GM18909 (cell line): ENCODE data around the gene GRK5.

Experiments used
- ATAC-seq: cut with Tn5 transposase; IDR thresholded peaks from one replicate; pipeline ENCODE4 v1.9.1; 2021; ENCODE audit warnings: mild to moderate bottlenecking; ENCODE audit not compliant: unreplicated experiment, poor library complexity

GRK5 gene

DNA sequence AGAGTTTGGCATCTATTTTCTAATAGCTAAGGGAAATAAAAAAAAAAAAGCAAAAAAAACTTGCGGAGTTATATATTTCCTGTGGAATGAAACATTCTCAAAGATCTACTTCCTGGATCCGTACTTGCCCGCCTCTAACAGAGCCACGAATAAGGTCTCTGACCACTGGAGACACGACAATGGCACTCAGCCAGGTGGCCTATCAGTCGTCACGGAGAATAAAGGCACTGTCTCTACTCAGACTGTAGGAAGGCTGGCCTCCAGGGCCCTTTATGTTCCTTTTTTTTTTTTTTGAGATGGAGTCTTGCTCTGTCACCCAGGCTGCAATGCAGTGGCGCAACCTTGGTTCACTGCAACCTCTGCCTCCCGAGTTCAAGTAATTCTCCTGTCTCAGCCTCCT lies 276.5 kb downstream of the GRK5 start:
- ATAC-seq = no peak

DNA sequence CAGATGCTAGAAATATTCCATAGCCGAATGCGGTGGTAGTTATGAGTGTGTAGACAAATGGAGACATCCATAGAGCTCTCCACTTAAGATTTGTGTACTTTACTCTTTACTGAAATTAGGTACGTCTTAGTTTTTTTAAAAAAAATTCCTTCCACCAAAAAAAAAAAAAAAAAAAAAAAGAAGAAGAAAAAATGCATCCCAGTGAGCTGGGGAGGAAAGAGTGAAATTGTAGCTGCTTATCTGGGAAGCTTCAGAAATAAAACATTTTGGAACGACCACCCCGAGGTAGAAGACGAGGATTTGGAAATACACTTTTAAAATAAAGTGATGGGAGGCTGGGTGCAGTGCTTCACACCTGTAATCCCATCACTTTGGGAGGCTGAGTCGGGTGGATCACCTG lies 281.3 kb downstream of the GRK5 start:
- no peak for ATAC-seq

DNA sequence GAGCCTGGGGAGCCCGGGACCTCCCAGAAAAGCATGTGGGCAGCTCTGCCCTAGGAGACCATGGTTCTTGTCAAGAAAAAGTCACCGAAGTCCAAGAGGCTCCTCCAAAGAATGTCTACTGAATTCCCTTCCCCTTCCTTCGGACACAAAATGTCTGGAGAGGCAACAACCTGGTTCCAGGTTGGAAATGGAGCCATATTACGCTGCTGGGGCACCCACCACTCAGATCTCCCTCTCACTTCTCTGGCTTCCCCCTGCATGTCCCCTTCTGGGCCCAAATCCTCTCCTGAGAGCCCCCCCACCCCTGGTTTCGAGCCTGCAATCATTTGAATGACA lies 282.6 kb downstream of the GRK5 start:
- ATAC-seq = no peak

DNA sequence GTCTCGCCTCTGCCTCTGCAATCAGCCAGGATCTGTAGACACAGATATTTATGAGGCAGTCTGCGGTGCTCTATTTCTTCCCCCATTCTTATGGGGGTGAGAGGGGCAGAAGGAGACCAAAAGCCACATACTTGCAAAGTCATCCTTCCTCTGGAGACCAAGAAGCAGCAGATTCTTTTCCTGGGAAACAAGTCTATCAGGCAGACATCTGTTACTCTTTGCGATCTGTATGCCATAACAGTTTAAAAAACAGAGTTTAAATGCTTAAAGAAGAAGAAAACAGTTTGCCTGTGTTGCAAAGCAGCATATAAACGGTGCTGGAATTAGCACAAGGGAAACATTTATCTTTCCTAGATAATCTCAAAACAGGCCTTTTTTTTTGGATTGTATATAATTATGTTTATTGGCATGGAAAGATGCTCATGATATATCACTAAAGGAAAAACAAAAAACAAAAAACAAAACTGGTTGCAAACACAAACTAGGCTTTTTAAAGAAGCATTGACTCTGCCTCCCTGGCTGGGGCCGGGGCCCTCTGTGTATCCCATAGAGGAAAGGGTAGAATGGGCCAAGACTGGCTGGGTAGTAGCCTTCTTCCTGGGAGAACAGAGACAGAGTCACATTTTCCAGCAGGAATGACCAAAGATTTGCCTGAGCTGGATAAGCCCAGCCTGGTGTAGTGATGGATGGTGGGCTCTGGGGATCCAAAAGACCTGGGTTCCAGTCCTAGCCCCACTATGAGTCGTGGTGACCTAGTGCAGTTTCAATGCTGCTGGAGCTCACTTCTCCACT lies 284.8 kb downstream of the GRK5 start:
- no peak for ATAC-seq

- no peak for ATAC-seq
Measured at GRCh38 chr10:119493155-119493554, 285.8 kb downstream of the GRK5 start.

- ATAC-seq = no peak
Measured at GRCh38 chr10:119494236-119495020, 287.1 kb downstream of the GRK5 start.

DNA sequence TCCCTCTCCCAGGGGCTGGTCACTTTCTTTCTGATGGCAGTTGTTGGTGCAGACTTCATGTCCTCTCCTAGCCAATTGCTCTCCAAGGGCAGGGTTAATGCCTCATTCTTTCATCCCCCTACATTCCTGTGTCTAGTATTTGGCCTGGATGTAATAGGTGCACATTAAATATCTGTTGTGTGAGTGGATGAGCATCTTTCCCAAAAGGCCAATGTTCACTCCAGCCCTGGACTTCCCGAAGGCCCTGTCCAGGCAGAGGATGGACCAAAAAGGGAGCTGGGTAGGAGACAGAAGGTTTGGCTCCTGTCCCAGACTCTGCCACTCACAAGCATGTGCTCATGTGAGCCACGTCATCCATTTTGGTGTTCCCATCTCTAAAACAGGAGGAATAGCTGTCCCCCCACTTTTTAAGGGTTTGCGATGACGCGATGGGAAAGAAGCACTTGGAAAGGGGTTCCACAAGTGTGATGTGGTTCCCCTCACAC lies 287.7 kb downstream of the GRK5 start:
- no peak for ATAC-seq

DNA sequence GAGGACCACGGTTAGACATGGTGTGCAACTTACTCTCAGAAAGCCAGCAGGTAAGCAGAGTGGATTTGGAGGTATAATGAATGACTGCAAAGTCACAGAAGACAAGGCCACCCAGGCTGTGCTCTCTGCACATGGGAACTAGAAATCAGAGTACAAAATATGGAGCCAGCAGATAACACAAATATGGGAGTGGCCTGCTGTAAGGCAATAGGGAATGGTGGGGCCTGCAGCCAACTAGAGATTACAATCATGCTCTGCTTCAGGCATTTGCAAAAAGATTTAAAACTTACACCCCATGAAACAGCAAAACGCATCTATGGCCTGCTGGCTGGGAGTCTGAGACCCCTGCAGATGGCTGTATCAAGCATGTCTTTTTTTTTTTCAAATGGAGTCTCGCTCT lies 288.2 kb downstream of the GRK5 start:
- ATAC-seq = no peak

GRCh38 chr10:119496273-119496672 lies 288.9 kb downstream of the GRK5 start:
- ATAC-seq = peak; percentile 93

GRCh38 chr10:119497243-119497642 lies 289.9 kb downstream of the GRK5 start:
- ATAC-seq = no peak

GRCh38 chr10:119498889-119499676 lies 291.7 kb downstream of the GRK5 start:
- no peak for ATAC-seq

GRCh38 chr10:119499677-119500002 lies 292.3 kb downstream of the GRK5 start:
- no peak for ATAC-seq

DNA sequence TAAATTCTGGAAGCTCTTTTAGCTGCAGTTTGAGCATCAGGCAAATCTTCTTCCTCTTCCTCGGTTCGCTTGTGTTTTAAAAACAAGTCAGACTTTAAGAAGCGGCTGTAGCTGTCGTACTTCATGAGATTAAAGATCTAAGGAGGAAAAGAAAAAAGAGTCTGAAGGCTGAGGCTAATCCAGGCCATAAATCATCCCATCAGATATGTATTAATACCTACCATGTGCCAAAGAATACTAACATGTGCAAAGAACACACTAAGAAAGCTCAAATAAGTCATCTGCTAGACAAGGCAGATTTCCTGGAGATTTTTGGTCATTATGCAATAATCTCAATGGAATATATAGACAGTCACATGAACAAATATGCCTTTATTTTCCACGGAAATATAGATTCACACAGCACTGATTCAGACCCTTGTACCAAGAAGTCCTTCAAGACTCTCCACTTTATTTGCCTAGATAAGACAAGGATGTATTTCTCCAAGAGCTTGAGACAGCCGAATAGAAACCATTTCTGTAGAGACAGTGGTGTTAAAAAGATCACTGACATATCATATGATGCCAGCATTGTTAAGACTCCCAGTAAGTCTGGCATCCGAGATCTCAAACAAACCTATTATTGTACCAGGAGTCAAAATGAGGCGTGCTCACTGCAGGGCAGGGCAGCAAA lies 292.9 kb downstream of the GRK5 start:
- no peak for ATAC-seq

GRCh38 chr10:119500821-119501220 lies 293.4 kb downstream of the GRK5 start:
- no peak for ATAC-seq

DNA sequence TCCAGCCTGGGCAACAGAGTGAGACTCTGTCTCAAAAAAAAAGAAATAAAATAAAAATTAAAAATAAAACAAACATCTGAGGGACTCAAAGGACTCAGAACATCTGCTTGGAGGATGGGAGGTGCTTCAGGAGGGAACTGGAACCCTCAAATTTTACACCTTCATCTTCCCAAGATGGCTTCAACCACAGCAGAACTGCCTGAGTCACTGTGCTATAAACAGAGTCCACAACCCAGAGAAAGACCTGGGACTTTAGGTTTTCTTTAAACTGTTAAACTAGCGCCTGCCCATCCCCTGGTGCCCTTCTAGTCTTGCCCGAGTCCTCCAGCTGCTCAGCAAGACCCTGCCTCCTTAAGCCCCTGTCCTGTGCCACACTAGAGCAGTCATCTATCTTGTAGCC lies 294.3 kb downstream of the GRK5 start:
- no peak for ATAC-seq

GRCh38 chr10:119502209-119502608 lies 294.8 kb downstream of the GRK5 start:
- ATAC-seq = peak; percentile 71

DNA sequence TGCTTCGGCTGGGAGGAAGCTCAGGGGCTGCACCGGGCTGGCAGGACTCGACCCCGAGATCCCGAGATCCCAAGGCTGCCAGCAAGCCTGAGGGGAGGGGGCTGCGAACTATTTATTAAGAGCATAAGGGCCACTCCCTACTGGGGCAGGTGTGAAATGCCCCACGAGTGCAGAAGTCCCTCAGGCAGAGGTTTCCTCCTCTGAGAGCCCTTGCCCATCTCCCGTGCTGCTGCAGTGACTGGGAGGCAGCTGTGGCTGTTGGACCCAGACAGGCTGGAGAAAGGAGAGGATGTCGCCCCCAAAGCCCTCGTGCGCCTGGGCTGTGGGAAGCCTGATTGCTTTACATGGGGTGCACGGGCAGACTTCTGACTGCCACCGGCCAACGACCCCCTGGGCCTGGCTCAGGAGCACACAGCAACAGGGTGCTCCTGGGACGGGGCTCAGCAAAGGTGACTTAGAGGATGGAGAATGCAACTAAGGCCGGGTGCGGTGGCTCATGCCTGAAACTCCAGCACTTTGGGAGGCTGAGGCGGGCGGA lies 295.3 kb downstream of the GRK5 start:
- peak; percentile 2 for ATAC-seq

DNA sequence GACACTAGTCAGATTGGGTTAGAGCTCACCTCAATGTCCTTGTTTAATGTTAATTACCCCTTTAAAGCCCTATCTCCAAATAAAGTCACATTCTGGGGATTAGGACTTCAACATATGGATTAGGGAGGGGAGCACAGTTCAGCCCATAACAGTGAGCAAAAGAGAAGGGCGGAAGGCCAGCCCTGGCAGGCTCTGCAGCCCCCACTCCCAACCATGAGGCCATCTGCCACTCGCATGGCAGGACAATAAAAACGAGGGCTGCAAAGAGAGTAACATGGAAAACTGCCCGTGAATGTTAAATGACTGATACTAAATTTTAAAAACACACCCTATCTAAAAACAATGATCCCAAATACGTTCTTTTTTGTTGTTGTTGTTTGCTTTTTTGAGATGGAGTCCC lies 296.4 kb downstream of the GRK5 start:
- no peak for ATAC-seq

DNA sequence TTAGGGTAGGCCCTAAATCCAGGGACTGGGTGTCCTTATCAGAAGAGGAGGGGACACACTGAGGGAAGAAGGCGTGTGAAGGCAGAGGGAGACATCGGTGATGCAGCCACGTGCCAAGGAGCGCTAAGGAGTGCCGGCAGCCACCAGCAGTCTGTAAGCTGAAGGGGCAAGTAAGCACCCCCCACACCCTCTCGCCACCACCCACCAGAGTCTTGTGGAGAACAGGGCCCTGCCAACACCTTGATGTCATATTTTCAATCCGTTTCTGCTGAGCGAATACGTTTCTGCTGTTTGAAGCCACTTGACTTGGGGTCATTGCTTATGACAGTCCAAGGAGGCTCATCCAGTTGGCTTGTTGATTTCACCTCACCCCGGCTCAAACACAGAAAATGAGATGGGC lies 297.3 kb downstream of the GRK5 start:
- no peak for ATAC-seq

- ATAC-seq = no peak
Measured at GRCh38 chr10:119505131-119505551, 297.8 kb downstream of the GRK5 start.
